GM21717 (cell line): ENCODE measurements around the gene DEPDC5.

Experiments used
- ATAC-seq: cut with Tn5 transposase; IDR thresholded peaks from one replicate; pipeline ENCODE4 v1.9.1; 2021; ENCODE audit warnings: mild to moderate bottlenecking, moderate library complexity; ENCODE audit not compliant: unreplicated experiment

Gene DEPDC5

GRCh38 chr22:31921106-31921505, 167.3 kb downstream of the DEPDC5 start:
- ATAC-seq: no peak

GRCh38 chr22:31922534-31922933, 168.7 kb downstream of the DEPDC5 start:
- no peak for ATAC-seq

DNA sequence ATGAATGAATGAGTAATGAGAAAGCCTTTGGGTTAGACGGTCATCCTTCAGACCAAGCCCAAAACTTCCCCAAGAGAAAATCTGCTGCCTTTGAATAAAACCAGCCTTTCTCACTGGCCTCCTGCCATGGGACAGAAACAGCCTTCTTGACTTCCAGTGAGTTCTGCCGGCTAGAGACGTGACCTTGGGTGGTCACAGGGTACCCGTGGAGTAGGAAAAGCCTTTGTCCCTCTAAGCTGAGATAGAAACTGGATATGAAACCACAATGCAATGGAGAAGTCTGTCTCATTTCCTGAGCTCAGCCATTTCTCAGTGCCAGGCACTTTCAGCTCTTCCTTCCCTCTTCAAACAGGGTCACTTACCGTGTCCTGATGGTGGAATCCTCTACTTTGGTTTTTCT, 169.3 kb downstream of the DEPDC5 start:
- ATAC-seq: no peak

DNA sequence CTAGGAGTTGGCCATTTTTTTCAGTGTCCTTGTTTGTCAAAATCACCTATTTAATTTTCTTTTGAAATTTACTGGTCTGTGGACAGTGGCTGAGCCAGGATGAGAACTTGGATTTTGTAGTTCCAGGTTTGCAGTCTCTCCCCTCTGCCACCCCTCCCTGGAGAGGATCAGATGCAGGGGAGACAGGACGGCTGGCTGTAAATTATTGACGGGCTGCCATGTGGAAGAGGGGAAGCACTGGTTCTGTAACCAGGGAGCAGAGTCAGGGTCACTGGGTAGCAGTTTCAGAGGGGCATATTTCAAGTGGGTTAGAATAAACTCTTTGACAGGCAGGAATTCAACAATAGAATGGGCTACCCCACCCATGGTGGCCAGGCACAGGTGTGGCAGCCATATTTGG, 169.9 kb downstream of the DEPDC5 start:
- ATAC-seq: no peak

GRCh38 chr22:31925056-31925455, 171.2 kb downstream of the DEPDC5 start:
- ATAC-seq: no peak

GRCh38 chr22:31926024-31926423, 172.2 kb downstream of the DEPDC5 start:
- ATAC-seq: no peak

- ATAC-seq: no peak
Measured at GRCh38 chr22:31926969-31927368, 173.2 kb downstream of the DEPDC5 start.

DNA sequence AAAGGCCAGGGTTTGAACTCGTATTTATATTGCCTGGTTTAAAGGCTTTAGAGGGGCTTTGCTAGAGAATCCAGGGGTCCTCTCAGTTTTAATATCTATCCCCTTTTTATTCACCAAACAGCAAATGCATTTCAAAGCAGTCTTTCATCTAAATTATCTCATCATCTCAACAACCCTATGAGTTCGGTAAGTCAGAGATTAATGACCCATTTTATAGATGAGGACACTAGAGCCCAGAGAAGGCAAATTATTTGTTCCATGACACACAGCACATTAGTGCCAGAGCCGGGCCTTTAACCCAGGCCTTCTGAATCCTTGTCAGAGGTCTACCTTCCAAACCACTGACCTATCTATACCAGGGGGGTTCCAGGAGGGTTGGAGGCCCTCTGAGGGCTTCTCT, 173.7 kb downstream of the DEPDC5 start:
- no peak for ATAC-seq

DNA sequence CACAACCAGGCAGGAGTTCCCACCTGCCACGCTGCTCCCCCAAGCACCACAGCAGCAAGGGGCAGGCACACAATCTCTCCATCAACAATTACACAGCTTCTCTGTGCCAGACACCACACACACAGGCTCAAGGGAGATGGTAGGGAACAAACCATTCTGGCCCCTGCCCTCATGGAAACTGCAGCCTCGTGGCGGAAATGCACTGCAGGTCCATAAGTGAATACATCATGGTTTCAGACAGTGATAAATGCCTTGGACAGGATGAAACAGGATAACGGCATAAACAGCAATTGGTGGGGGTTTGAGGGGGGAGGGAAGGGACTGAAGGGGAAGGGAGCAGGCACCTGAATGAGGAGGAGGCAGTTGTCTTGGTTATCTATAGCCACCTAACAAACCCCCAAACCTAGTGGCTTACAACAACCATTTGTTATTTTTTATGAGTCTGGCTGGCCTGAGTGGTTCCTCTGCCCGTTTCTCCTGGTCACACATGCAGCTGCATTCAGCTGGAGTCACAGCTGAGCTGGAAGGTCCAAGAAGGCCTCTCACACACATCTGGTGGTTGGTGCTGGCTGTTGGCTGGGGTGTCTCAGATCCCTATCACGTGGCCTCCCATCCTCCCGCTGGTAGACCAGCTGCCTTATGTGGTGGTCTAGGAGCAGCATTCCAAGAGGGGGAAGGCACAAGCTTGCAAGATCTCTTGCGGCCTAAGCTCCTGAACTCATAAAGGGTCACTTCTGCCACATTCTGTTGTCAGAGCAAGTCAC, 175.5 kb downstream of the DEPDC5 start:
- ATAC-seq: no peak

DNA sequence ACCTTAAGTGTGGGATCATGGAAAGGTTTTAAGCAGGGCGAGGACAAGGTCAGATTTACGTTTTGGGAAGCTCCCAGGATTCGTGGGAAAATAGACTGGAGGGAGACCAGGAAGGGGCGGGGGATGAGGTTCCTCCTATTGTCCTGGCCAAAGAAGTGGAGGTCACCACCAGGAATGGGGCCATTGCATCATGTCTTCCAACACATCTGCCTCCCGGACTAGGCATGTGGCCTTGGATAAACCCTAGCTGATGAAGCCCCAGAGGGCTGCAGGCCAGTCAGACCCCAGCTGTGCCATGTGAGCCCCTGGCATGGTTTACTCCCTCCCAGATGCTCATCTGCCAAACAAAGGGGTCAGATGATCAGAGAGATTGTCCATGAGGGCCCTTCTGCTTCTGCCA, 179.0 kb downstream of the DEPDC5 start:
- ATAC-seq: no peak

- no peak for ATAC-seq
Measured at GRCh38 chr22:31933406-31933805, 179.6 kb downstream of the DEPDC5 start.

DNA sequence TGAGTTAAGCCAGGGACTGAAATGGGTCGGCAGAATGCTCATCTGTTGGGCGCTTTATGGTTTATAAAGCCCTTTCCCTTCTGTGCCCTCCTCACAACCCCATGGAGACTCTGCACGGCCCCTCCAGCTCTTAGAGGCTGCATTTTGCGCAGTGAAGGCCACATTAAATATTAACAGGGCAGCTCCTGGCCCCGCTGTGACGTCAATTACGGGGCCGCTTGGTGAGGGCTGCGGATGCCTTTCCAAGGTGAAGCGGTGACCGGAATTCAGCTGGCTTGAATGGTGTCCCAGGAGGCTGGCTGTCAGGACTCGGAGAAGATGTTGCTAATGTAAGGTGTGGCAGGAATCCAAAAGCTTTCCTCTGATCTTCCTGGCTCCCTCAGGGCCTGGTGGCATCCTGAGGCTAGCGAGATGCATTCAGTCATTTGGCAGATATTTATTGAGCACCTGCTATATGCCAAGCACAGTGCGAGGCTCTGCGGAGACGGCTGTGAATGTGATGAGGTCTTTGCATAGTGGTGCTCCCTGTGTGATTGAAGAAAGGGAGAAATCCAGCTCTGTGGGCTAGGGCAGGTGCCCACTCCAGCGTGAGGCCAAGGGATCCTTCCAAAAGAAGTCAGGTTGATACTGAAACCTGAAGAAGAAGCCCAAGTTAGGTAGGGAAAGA, 180.1 kb downstream of the DEPDC5 start:
- ATAC-seq: no peak

- no peak for ATAC-seq
Measured at GRCh38 chr22:31935961-31936635, 182.3 kb downstream of the DEPDC5 start.

DNA sequence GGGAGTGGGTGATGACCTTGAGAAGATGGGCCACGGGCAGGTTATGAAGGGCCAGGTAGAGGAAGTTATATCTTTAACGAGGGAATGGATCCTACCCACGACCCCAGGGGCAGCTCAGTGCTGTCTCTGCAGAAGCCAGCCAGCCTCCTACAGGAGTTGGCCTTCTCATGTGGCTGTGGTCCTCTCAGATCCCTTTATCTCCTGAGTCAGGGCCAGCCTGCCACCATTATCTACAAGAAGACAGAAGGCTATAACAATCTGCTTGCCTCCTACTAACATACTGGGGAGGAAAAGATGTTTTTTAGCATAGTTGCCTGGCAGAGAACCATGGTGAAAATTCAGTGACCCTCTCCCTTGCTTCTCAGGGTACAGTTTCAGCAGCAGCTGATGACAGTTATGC, 183.5 kb downstream of the DEPDC5 start:
- no peak for ATAC-seq

- no peak for ATAC-seq
Measured at GRCh38 chr22:31938296-31938695, 184.5 kb downstream of the DEPDC5 start.

GRCh38 chr22:31940506-31940905, 186.7 kb downstream of the DEPDC5 start:
- ATAC-seq: no peak

DNA sequence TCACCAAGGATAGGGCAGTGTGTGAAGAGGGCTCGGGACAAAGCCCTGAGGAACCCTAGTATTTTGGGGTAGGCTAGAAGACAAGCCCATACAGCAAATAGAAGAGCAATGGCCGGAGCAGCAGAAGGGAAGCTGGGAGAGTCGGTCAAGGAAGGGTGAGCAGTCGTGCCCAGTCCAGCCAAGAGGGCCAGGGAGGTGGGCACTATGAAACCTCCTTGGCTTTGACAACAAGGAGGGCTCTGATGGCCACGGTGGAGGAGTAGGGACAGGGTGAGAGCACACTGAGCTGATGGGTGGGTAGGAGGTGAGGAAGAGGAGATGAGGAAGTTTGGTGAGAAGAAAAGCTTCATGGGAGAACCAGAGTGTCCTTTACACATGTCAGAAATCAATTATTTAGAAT, 188.3 kb downstream of the DEPDC5 start:
- ATAC-seq: no peak

GRCh38 chr22:31943206-31943977, 189.6 kb downstream of the DEPDC5 start:
- peak; percentile 3 for ATAC-seq

DNA sequence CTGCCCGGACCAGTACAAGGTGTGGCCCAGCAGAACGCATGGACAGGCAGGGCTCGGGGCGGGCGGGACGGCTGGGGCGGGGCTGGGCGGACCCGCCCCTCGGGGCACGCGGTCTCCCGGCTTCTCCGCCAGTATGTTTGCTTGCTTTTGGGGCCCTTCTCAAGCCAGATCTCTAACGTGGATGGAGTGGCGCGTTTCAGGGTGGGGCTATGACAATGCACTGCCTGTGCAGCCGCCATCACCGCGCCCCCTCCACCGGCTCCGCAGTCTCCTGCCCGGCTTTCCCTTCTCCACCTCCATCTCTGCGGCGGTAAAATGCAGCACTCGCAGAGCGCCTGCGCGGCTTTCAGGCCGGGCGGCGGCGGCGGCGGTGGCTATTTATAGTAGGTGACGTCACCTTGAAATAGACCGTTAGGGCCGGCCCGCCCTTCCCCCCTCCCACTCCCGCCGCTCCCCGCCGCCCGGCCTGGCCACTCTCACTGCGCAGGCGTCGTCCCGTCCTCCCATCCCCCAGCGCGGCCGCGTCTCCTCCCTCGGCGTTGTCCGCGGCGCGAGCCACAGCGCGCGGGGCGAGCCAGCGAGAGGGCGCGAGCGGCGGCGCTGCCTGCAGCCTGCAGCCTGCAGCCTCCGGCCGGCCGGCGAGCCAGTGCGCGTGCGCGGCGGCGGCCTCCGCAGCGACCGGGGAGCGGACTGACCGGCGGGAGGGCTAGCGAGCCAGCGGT, 190.3 kb downstream of the DEPDC5 start, which contains the start of gene YWHAH:
Gene YWHAH, plus strand, starts transcription at position 558 of the 722 bp plus-strand sequence. CDS start 199 bp downstream, outside the sequence.
- peak; percentile 44 for ATAC-seq

DNA sequence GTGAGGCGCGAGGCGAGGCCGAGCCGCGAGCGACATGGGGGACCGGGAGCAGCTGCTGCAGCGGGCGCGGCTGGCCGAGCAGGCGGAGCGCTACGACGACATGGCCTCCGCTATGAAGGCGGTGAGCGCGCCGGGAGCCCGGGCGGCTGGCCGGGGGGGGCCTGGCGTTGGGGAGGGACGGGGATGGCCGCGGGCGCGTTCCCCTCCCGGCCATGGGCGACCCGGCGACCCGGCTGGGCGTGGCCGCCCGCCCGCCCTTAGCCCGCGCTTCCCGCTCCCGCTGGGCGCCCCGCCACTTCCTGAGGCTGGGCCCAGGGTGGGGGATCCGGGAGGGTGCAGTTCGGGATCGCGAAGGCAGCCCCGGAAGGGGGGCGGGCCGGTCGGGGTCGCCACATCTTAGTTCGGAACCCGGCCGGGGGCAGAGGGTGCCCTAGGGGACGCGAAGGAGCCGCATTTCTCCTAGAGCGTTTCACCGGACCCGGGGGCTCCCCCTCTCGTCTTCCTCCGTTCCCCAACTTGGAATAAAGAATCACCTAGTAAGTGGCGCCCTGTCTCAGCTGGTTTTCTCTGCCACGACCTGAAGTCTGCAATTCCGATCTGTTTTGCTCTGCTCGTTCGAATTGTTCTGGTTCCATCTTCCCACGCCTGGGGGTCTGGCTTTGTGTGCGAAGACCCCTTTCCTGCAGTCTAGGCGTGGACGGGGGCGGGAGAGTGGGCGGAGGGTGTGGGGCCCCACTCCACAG, 191.1 kb downstream of the DEPDC5 start:
- peak; percentile 11 for ATAC-seq
